ENCODE measurements around the gene ASAP3.

Gene ASAP3

GRCh38 chr1:23451441-23451840, 32.5 kb downstream of the ASAP3 start:
- Histone ChIP-seq H3K4me3 (ENCODE audit: insufficient read depth, low read length, poor library complexity, severe bottlenecking) (no peak overlapping the region), H3K79me2 (ENCODE audit: insufficient read depth, low read length) (no peaks in the 10 kb centered on the region), H3K27me3 (ENCODE audit: low read length) (no peaks in the 10 kb centered on the region), H4K20me1 (ENCODE audit: low read depth, low read length) (no peaks in the 10 kb centered on the region), H3K27ac (ENCODE audit: low read depth, low read length) (no peak overlapping the region), H3K9me3 (ENCODE audit: insufficient read depth, low read length) (no peaks in the 10 kb centered on the region), H3K9me2 (replicated peaks; ENCODE audit: insufficient read depth, low read length) (no peaks in the 10 kb centered on the region), H2AFZ (ENCODE audit: low read depth, low read length, severe bottlenecking) (no peak overlapping the region), H3K4me2 (ENCODE audit: low read depth, low read length, poor library complexity, severe bottlenecking) (no peak overlapping the region), H3K36me3 (ENCODE audit: low read length) (no peaks in the 10 kb centered on the region), H3F3A (ENCODE audit: insufficient read depth) (no peaks in the 10 kb centered on the region), H3K9ac (ENCODE audit: low read length) (no peak overlapping the region)
- TF ChIP-seq, protein P1, sequence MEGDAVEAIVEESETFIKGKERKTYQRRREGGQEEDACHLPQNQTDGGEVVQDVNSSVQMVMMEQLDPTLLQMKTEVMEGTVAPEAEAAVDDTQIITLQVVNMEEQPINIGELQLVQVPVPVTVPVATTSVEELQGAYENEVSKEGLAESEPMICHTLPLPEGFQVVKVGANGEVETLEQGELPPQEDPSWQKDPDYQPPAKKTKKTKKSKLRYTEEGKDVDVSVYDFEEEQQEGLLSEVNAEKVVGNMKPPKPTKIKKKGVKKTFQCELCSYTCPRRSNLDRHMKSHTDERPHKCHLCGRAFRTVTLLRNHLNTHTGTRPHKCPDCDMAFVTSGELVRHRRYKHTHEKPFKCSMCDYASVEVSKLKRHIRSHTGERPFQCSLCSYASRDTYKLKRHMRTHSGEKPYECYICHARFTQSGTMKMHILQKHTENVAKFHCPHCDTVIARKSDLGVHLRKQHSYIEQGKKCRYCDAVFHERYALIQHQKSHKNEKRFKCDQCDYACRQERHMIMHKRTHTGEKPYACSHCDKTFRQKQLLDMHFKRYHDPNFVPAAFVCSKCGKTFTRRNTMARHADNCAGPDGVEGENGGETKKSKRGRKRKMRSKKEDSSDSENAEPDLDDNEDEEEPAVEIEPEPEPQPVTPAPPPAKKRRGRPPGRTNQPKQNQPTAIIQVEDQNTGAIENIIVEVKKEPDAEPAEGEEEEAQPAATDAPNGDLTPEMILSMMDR (IDR thresholded peaks at IDR 0.05; ENCODE audit: insufficient read depth, low read length, poor library complexity, severe bottlenecking): no peak
- no peak for TF ChIP-seq EZH2phosphoT487 (conservative IDR thresholded peaks at IDR 0.05; ENCODE audit: low read length)

GRCh38 chr1:23450894-23451293, 33.1 kb downstream of the ASAP3 start:
- H3K36me3 ChIP-seq (ENCODE audit: low read length): no peaks in the 10 kb centered on the region
- no peak overlapping the region for H3K27ac ChIP-seq (ENCODE audit: low read depth, low read length)
- no peaks in the 10 kb centered on the region for H3F3A ChIP-seq (ENCODE audit: insufficient read depth)
- H3K9ac ChIP-seq (ENCODE audit: low read length): no peak overlapping the region
- H3K27me3 ChIP-seq (ENCODE audit: low read length): no peaks in the 10 kb centered on the region
- H3K4me2 ChIP-seq (ENCODE audit: low read depth, low read length, poor library complexity, severe bottlenecking): no peak overlapping the region
- no peaks in the 10 kb centered on the region for H3K79me2 ChIP-seq (ENCODE audit: insufficient read depth, low read length)
- H3K4me3 ChIP-seq (ENCODE audit: insufficient read depth, low read length, poor library complexity, severe bottlenecking): no peak overlapping the region
- TF ChIP-seq, protein P1 (IDR thresholded peaks at IDR 0.05; ENCODE audit: insufficient read depth, low read length, poor library complexity, severe bottlenecking): no peak
- TF ChIP-seq EZH2phosphoT487 (conservative IDR thresholded peaks at IDR 0.05; ENCODE audit: low read length): no peak
- no peaks in the 10 kb centered on the region for H3K9me3 ChIP-seq (ENCODE audit: insufficient read depth, low read length)
- no peaks in the 10 kb centered on the region for H4K20me1 ChIP-seq (ENCODE audit: low read depth, low read length)
- no peaks in the 10 kb centered on the region for H3K9me2 ChIP-seq (replicated peaks; ENCODE audit: insufficient read depth, low read length)
- no peak overlapping the region for H2AFZ ChIP-seq (ENCODE audit: low read depth, low read length, severe bottlenecking)

GRCh38 chr1:23449958-23450357, 34.0 kb downstream of the ASAP3 start:
- Histone ChIP-seq H3K27ac (ENCODE audit: low read depth, low read length) (no peak overlapping the region), H3K4me3 (ENCODE audit: insufficient read depth, low read length, poor library complexity, severe bottlenecking) (no peak overlapping the region), H3F3A (ENCODE audit: insufficient read depth) (no peaks in the 10 kb centered on the region), H3K27me3 (ENCODE audit: low read length) (no peaks in the 10 kb centered on the region), H3K9me2 (replicated peaks; ENCODE audit: insufficient read depth, low read length) (no peaks in the 10 kb centered on the region), H3K4me2 (ENCODE audit: low read depth, low read length, poor library complexity, severe bottlenecking) (no peak overlapping the region), H3K36me3 (ENCODE audit: low read length) (no peaks in the 10 kb centered on the region), H3K9ac (ENCODE audit: low read length) (no peak overlapping the region), H3K79me2 (ENCODE audit: insufficient read depth, low read length) (no peaks in the 10 kb centered on the region), H2AFZ (ENCODE audit: low read depth, low read length, severe bottlenecking) (no peak overlapping the region), H4K20me1 (ENCODE audit: low read depth, low read length) (no peaks in the 10 kb centered on the region), H3K9me3 (ENCODE audit: insufficient read depth, low read length) (no peaks in the 10 kb centered on the region)
- no peak for TF ChIP-seq EZH2phosphoT487 (conservative IDR thresholded peaks at IDR 0.05; ENCODE audit: low read length)
- TF ChIP-seq, protein P1 (IDR thresholded peaks at IDR 0.05; ENCODE audit: insufficient read depth, low read length, poor library complexity, severe bottlenecking): no peak

Data from SU-DHL-6 (cell line).